ENCODE measurements around the gene SOX8. TPM values are rescaled to one million over a fixed set of nuclear protein-coding genes. Genes with fewer than 3 reads are reported as not detected.

The SOX8 gene
- total RNA-seq, 1 experiment from 2014 or later = 5.2 TPM

GRCh38 chr16:977896-978295 lies 3.7 kb upstream of the SOX8 start:
- no peaks in the 10 kb centered on the region for H4K20me1 ChIP-seq (ENCODE audit: insufficient read depth)
- ATAC-seq = no peak

More at GRCh38 chr16:977896-978295, 3.7 kb upstream of the SOX8 start:
- H3K4me1 ChIP-seq (ENCODE audit: control insufficient read depth in 1 of 2, insufficient read depth in 2 of 2, low read length in 2 of 2) = peaks cover 0 to 5% of the 10 kb centered on the region in 2 experiments; a peak in 1 of 4 replicates
- no peaks in the 10 kb centered on the region for H3K9me2 ChIP-seq (ENCODE audit: insufficient read depth)
- intact Hi-C loops (cut with micrococcal nuclease) = no loop called here
- no peak overlapping the region for H3K27ac ChIP-seq (ENCODE audit: low read depth, low read length)
- H3K9ac ChIP-seq (ENCODE audit: low read length) = no peak overlapping the region
- no peak overlapping the region for H3K4me3 ChIP-seq (replicated peaks in 1 of 2; ENCODE audit: low read depth in 1 of 2, low read length in 2 of 2)
- H2AFZ ChIP-seq (ENCODE audit: low read depth, low read length, poor library complexity, severe bottlenecking) = no peak overlapping the region
- BruUV-seq (replicated peaks) = no TSS peak
- CTCF ChIA-PET = no interaction called here
- TF ChIP-seq EZH2 (IDR thresholded peaks at IDR 0.05) = no peak
- TF ChIP-seq JUND (IDR thresholded peaks at IDR 0.05) = no peak
- no peak for TF ChIP-seq MAX (IDR thresholded peaks at IDR 0.05)
- no peak for TF ChIP-seq POLR2AphosphoS5 (IDR thresholded peaks at IDR 0.05; ENCODE audit: low read depth, low read length)
- TF ChIP-seq REST (IDR thresholded peaks at IDR 0.05; ENCODE audit: low read depth) = no peak
- TF ChIP-seq EGR1 (IDR thresholded peaks at IDR 0.05; ENCODE audit: low read depth) = no peak
- no peak for TF ChIP-seq CBX3 (IDR thresholded peaks at IDR 0.05; ENCODE audit: low read depth)
- TF ChIP-seq ZFX (IDR thresholded peaks at IDR 0.05) = no peak
- no peak for TF ChIP-seq ATF3 (IDR thresholded peaks at IDR 0.05)
- no peak for TF ChIP-seq RAD21 (IDR thresholded peaks at IDR 0.05; ENCODE audit: low read depth)
- no peak for TF ChIP-seq SP1 (IDR thresholded peaks at IDR 0.05; ENCODE audit: low read depth)
- TF ChIP-seq TCF7L2 (IDR thresholded peaks at IDR 0.05; ENCODE audit: borderline replicate concordance, extremely low read depth, insufficient read depth, insufficient read length) = no peak
- TF ChIP-seq SRF (IDR thresholded peaks at IDR 0.05; ENCODE audit: low read depth) = no peak
- no peak for TF ChIP-seq ZNF274 (IDR thresholded peaks at IDR 0.05; ENCODE audit: low read depth, low read length)
- TF ChIP-seq, protein P1, sequence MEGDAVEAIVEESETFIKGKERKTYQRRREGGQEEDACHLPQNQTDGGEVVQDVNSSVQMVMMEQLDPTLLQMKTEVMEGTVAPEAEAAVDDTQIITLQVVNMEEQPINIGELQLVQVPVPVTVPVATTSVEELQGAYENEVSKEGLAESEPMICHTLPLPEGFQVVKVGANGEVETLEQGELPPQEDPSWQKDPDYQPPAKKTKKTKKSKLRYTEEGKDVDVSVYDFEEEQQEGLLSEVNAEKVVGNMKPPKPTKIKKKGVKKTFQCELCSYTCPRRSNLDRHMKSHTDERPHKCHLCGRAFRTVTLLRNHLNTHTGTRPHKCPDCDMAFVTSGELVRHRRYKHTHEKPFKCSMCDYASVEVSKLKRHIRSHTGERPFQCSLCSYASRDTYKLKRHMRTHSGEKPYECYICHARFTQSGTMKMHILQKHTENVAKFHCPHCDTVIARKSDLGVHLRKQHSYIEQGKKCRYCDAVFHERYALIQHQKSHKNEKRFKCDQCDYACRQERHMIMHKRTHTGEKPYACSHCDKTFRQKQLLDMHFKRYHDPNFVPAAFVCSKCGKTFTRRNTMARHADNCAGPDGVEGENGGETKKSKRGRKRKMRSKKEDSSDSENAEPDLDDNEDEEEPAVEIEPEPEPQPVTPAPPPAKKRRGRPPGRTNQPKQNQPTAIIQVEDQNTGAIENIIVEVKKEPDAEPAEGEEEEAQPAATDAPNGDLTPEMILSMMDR (IDR thresholded peaks at IDR 0.05 in 2 of 3, conservative IDR thresholded peaks at IDR 0.05 in 1 of 3; ENCODE audit: borderline replicate concordance in 1 of 3, insufficient read depth in 1 of 3, low read depth in 2 of 3, low read length in 2 of 3) = no peak
- RAD21 ChIA-PET (ENCODE audit: low non-redundant PET in 1 of 2, low total read pairs in 2 of 2, uncharacterized antibody in 2 of 2, unreplicated experiment in 2 of 2) = no interaction called here
- H3K4me2 ChIP-seq (ENCODE audit: low read length) = no peak overlapping the region
- no peak for DNase-seq (ENCODE audit: low read depth, low spot score)
- H3K79me2 ChIP-seq (ENCODE audit: insufficient read depth, low read length) = no peaks in the 10 kb centered on the region
- no peaks in the 10 kb centered on the region for H3K9me3 ChIP-seq (ENCODE audit: control insufficient read depth in 1 of 2, insufficient read depth in 1 of 2, low read depth in 1 of 2, low read length in 2 of 2)
- no peaks in the 10 kb centered on the region for H3K27me3 ChIP-seq (ENCODE audit: insufficient read depth, low read length)
- H3K36me3 ChIP-seq (ENCODE audit: control insufficient read depth in 1 of 2, insufficient read depth in 2 of 2, low read length in 2 of 2) = no peaks in the 10 kb centered on the region
- POLR2A ChIA-PET = no interaction called here
